Esophagus squamous epithelium (tissue), 4 donors: ENCODE measurements around the gene IMMP2L.

ENCODE experiments used
- CTCF ChIP-seq, 6 experiments: fragments of 450-650 bp in 4 of 6; fragments of 200-600 bp in 2 of 6; sonication (generic) in 2 of 6; IDR thresholded peaks; one replicate each; pipeline ENCODE4 v1.5.1; 2016 to 2019; ENCODE audit warnings: antibody characterized with exemption in 6 of 6, mild to moderate bottlenecking in 4 of 6, moderate library complexity in 4 of 6
- POLR2A ChIP-seq, 4 donors: fragments of 450-650 bp; IDR thresholded peaks; one replicate each; pipeline ENCODE4 v1.6.1; 2017; ENCODE audit warnings: antibody characterized with exemption in 4 of 4, mild to moderate bottlenecking in 4 of 4, moderate library complexity in 3 of 4

- no peak for TF ChIP-seq CTCF (IDR thresholded peaks at IDR 0.05)
- TF ChIP-seq POLR2A (IDR thresholded peaks at IDR 0.05) = no peak
Measured at GRCh38 chr7:111092406-111093236, 469.7 kb downstream of the IMMP2L start.
